Brain microvascular endothelial cell (primary cell): Measurements from ENCODE around the gene ZBTB25.

ENCODE experiments used
- DNase-seq: peaks from one replicate; pipeline ENCODE4 v3.0.0-alpha.2; 2020
- H3K27ac ChIP-seq: fragments of 250-450 bp; sonication (Bioruptor Pico); 2 replicates; pipeline ENCODE4 v1.5.1; 2020; ENCODE audit warnings: mild to moderate bottlenecking, moderate library complexity
- H3K27me3 ChIP-seq: fragments of 250-450 bp; sonication (Bioruptor Pico); replicated peaks from 2 replicates; pipeline ENCODE4 v1.5.1; 2020; ENCODE audit warnings: mild to moderate bottlenecking
- H3K36me3 ChIP-seq: fragments of 250-450 bp; sonication (Bioruptor Pico); replicated peaks from 2 replicates; pipeline ENCODE4 v1.5.1; 2020; ENCODE audit warnings: mild to moderate bottlenecking
- H3K4me3 ChIP-seq: 2 replicates; pipeline ENCODE4 v1.5.1; 2011; ENCODE audit warnings: low read depth, mild to moderate bottlenecking, control low read depth, low read length, moderate library complexity
- in situ Hi-C: cut with HindIII; loops from 2 replicates; pipeline ENCODE4 v1.10.0; 2017; ENCODE audit warnings: low sequenced_read_pairs, low pct_ligation_motif_present
- TF ChIP-seq, protein P1 (sequence below): IDR thresholded peaks from 2 replicates; pipeline ENCODE4 v1.5.1; 2011; ENCODE audit warnings: low read depth, mild to moderate bottlenecking, moderate library complexity, low read length, control low read depth, inconsistent platforms; ENCODE audit errors: missing control alignments

ZBTB25 gene

DNA sequence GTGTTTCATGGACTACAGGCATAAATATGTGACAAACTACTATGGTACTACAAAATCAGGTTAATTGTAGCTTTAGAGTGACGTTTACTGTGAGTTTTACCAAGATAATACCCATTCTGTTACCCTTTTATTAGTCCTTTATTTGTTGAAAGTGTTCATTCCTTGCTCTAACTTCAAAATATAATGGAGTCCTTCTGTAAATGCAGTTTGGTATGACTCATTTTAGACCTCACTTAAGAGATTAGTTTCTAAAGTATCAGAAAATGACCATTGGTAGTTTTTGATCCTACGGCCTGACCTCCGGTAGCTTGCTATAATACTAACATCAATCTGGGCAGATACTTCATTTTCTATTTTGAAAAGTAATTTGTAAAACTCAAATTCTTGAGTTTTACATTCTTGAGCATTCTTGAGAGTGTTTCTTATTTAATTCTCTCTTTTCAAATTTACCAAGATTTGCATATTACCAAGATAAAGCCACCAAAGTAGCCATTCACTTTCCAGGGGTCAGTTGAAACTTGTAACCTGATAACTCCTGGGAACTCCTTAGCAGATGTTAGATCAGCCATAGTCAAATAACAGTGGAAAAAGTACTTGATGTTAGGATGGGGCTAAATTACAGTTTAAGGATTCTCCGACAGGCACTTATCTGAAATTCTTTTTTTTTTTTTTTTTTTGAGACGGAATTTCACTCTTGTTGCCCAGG, 41.1 kb upstream of the ZBTB25 start:
- H3K36me3 ChIP-seq: no peaks in the 10 kb centered on the region

GRCh38 chr14:64542836-64543201, 39.2 kb upstream of the ZBTB25 start:
- in situ Hi-C loops: no loop called here
- peak overlapping the region; percentile 12 for H3K4me3 ChIP-seq
- H3K27ac ChIP-seq: no peak overlapping the region
- H3K36me3 ChIP-seq: no peaks in the 10 kb centered on the region
- TF ChIP-seq, protein P1, sequence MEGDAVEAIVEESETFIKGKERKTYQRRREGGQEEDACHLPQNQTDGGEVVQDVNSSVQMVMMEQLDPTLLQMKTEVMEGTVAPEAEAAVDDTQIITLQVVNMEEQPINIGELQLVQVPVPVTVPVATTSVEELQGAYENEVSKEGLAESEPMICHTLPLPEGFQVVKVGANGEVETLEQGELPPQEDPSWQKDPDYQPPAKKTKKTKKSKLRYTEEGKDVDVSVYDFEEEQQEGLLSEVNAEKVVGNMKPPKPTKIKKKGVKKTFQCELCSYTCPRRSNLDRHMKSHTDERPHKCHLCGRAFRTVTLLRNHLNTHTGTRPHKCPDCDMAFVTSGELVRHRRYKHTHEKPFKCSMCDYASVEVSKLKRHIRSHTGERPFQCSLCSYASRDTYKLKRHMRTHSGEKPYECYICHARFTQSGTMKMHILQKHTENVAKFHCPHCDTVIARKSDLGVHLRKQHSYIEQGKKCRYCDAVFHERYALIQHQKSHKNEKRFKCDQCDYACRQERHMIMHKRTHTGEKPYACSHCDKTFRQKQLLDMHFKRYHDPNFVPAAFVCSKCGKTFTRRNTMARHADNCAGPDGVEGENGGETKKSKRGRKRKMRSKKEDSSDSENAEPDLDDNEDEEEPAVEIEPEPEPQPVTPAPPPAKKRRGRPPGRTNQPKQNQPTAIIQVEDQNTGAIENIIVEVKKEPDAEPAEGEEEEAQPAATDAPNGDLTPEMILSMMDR: no peak
- no peak for DNase-seq
- peaks cover 4% of the 10 kb centered on the region for H3K27me3 ChIP-seq

More for the DNA sequence above, 41.1 kb upstream of the ZBTB25 start:
- no peak overlapping the region for H3K4me3 ChIP-seq
- H3K27ac ChIP-seq: no peak overlapping the region
- peaks cover 4% of the 10 kb centered on the region for H3K27me3 ChIP-seq
- in situ Hi-C loops: no loop called here
- no peak for DNase-seq
- TF ChIP-seq, protein P1: no peak

DNA sequence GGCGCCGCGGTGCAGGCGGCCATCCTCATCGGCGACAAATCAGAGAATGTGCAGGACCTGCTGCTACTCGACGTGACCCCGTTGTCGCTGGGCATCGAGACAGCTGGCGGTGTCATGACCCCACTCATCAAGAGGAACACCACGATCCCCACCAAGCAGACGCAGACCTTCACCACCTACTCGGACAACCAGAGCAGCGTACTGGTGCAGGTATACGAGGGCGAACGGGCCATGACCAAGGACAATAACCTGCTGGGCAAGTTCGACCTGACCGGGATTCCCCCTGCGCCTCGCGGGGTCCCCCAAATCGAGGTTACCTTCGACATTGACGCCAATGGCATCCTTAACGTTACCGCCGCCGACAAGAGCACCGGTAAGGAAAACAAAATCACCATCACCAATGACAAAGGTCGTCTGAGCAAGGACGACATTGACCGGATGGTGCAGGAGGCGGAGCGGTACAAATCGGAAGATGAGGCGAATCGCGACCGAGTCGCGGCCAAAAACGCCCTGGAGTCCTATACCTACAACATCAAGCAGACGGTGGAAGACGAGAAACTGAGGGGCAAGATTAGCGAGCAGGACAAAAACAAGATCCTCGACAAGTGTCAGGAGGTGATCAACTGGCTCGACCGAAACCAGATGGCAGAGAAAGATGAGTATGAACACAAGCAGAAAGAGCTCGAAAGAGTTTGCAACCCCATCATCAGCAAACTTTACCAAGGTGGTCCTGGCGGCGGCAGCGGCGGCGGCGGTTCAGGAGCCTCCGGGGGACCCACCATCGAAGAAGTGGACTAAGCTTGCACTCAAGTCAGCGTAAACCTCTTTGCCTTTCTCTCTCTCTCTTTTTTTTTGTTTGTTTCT, 38.6 kb upstream of the ZBTB25 start:
- no peak for DNase-seq
- H3K4me3 ChIP-seq: peak overlapping the region; percentile 12
- no peak overlapping the region for H3K27ac ChIP-seq
- H3K27me3 ChIP-seq: peaks cover 4% of the 10 kb centered on the region
- no peaks in the 10 kb centered on the region for H3K36me3 ChIP-seq
- TF ChIP-seq, protein P1: no peak
- in situ Hi-C loops: no loop called here

DNA sequence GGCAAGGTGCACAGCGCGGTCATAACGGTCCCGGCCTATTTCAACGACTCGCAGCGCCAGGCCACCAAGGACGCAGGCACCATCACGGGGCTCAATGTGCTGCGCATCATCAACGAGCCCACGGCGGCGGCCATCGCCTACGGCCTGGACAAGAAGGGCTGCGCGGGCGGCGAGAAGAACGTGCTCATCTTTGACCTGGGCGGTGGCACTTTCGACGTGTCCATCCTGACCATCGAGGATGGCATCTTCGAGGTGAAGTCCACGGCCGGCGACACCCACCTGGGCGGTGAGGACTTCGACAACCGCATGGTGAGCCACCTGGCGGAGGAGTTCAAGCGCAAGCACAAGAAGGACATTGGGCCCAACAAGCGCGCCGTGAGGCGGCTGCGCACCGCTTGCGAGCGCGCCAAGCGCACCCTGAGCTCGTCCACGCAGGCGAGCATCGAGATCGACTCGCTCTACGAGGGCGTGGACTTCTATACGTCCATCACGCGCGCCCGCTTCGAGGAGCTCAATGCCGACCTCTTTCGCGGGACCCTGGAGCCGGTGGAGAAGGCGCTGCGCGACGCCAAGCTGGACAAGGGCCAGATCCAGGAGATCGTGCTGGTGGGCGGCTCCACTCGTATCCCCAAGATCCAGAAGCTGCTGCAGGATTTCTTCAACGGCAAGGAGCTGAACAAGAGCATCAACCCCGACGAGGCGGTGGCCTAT, 37.8 kb upstream of the ZBTB25 start:
- Histone ChIP-seq H3K4me3 (peak overlapping the region; percentile 15), H3K27me3 (peaks cover 4% of the 10 kb centered on the region), H3K27ac (no peak overlapping the region), H3K36me3 (no peaks in the 10 kb centered on the region)
- TF ChIP-seq, protein P1: no peak
- in situ Hi-C loops: no loop called here
- DNase-seq: no peak

GRCh38 chr14:64540208-64541202, 36.9 kb upstream of the ZBTB25 start, which contains the start of gene HSPA2:
HSPA2 (plus strand) TSS chr14:64540741; CDS start chr14:64540850, 109 bp downstream.
- DNase-seq: peak; percentile 99
- TF ChIP-seq, protein P1: peak; percentile 88
- in situ Hi-C loops: no loop called here
- Histone ChIP-seq H3K36me3 (no peaks in the 10 kb centered on the region), H3K27me3 (peaks cover 4% of the 10 kb centered on the region), H3K27ac (peak within 1 kb of the TSS; percentile 61), H3K4me3 (peak within 1 kb of the TSS; percentile 60)
